ENCODE data around the gene RPF1. TPM values are rescaled to one million over a fixed set of nuclear protein-coding genes. Genes with fewer than 3 reads are reported as not detected.

RPF1 gene
- total RNA-seq (10 to 100 TPM; 41.7 to 46.2 TPM), polyA plus RNA-seq (10 to 100 TPM; 55.9 to 77.1 TPM)

DNA sequence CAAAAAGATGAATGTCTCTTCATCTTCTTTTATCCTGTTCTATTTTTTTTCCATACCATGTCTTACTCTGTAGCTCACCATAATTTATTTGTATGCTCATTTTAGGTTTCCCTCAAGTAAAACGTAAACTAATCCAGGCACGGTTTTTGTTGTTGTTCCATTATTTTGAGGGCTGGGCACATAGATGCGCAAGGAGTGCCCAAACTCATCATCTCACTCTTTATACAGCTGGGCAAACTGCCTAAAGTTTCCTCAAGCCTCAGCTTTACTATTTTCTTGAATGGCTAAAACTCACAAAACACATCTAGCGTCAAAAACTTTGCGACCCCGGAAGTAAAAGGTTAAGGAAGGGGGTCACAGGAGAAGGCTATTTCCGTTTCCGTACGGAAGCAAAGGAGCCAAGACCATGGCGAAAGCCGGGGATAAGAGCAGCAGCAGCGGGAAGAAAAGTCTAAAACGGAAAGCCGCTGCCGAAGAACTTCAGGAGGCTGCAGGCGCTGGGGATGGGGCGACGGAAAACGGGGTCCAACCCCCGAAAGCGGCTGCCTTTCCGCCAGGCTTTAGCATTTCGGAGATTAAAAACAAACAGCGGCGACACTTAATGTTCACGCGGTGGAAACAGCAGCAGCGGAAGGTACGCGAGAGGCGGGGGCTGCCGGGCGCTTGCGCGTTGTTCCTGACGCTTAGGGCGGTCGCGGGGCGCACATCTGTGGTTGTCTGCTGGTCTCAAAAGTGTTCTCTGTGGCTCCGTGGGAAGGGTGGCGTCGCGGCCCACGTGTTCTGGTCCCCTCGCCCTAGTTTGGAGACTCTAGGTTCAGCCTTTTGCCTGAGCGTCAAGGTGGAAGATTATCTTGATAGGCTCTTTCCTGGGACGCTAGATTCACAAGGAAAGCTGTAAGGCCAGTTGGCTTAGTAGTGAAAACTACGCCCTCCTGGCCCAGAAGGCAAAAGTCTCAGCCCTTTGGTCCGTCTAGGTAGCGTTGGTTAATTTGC lies at the start of gene RPF1:
RPF1 (plus strand) TSS at position 391 of the 993 bp plus-strand sequence; CDS start at position 407, 16 bp downstream.
- H3K9me3 Mint-ChIP-seq, result peaks cover 0 to 11% (median 6%) of the 10 kb centered on the region in 8 donors
- ChIA-PET POLR2A (ENCODE audit: partially characterized antibody) (interaction anchor here (0.8 to 4.7 kb wide), 14 partner anchors 11 to 336 kb away, joined by 3 to 68 read pairs (median 3); partner anchors contain the start of genes CTBS, GNG5, PRKACB and SPATA1), CTCF (ENCODE audit: partially characterized antibody) (interaction anchor here (0.8 to 3.4 kb wide), 18 partner anchors 9 to 338 kb away, joined by 3 to 24 read pairs (median 5); partner anchors contain the start of genes CTBS, GNG5, PRKACB and SPATA1)
- intact Hi-C loops (cut with micrococcal nuclease), result loop anchor here (1.0 kb wide), 5 partner anchors 27 to 335 kb away; partner anchors contain the start of genes CTBS, GNG5, PRKACB and SPATA1
- H3K36me3 Mint-ChIP-seq, result peaks cover 26 to 40% of the 10 kb centered on the region in 2 donors
- DNase-seq, result peak; percentile 83 to 86 (median 85)
- Histone ChIP-seq H3K27me3 (ENCODE audit: insufficient read depth, low read length) (no peaks in the 10 kb centered on the region), H3K4me3 (ENCODE audit: low read length in 2 of 2) (peak within 1 kb of the TSS; percentile 93), H3K27ac (ENCODE audit: low read depth, low read length) (peak within 1 kb of the TSS; percentile 65), H3K9me3 (ENCODE audit: control insufficient read depth in 1 of 2, low read length in 2 of 2) (no peaks in the 10 kb centered on the region), H3K36me3 (ENCODE audit: insufficient read depth, low read length) (peaks cover 8% of the 10 kb centered on the region), H3K4me1 (ENCODE audit: insufficient read depth, low read length) (peaks cover 41% of the 10 kb centered on the region)
- peak within 1 kb of the TSS; percentile 96 to 100 (median 99) for H3K4me3 Mint-ChIP-seq
- H3K27me3 Mint-ChIP-seq, result peaks cover 13 to 21% of the 10 kb centered on the region in 2 donors
- H3K27ac Mint-ChIP-seq, result peak within 1 kb of the TSS; percentile 96 to 99 (median 98)
- H3K4me1 Mint-ChIP-seq, result peaks cover 31 to 54% (median 41%) of the 10 kb centered on the region in 4 donors

DNA sequence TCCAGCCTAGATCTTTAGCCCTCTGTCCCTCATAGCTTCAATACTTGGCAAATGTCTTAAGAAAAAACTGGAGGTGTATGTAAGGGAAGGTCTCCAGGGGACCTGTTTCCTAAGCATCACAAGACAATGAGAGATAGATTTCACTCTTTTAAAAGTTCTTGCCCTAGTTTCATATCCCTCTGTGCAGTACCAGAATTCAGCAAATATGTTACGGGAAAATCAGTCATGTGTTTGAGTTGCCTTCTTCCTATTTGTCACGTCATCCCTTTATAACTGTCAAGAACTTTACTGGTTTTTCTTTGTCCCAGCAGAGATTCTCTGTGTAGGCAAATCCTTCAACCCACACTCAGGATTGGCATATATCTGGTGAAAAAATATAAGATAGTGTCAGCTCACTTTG lies 48.5 kb upstream of the RPF1 start:
- ChIA-PET CTCF (ENCODE audit: partially characterized antibody) (interaction anchor here (0.7 to 9.7 kb wide), 3 partner anchors 12 to 286 kb away, joined by 3 to 266 read pairs (median 23); partner anchors contain the start of gene PRKACB), POLR2A (ENCODE audit: partially characterized antibody) (interaction anchor here (0.6 kb wide), 1 partner anchor 294 kb away, joined by 4 read pairs; no protein-coding TSS in a partner anchor)
- intact Hi-C loops (cut with micrococcal nuclease), result loop anchor here (5.0 to 10.0 kb wide), 3 partner anchors 128 to 844 kb away; partner anchors contain the start of genes BCL10 and SAMD13
- Histone ChIP-seq H3K27me3 (ENCODE audit: insufficient read depth, low read length) (no peaks in the 10 kb centered on the region), H3K9me3 (ENCODE audit: control insufficient read depth in 1 of 2, low read length in 2 of 2) (no peaks in the 10 kb centered on the region), H3K36me3 (ENCODE audit: insufficient read depth, low read length) (no peaks in the 10 kb centered on the region), H3K27ac (ENCODE audit: low read depth, low read length) (no peak overlapping the region), H3K4me1 (ENCODE audit: insufficient read depth, low read length) (peaks cover 25% of the 10 kb centered on the region), H3K4me3 (ENCODE audit: low read length in 2 of 2) (no peak overlapping the region)
- Mint-ChIP-seq H3K36me3 (peaks cover 0 to 4% of the 10 kb centered on the region in 2 donors), H3K4me1 (peaks cover 7 to 11% (median 9%) of the 10 kb centered on the region in 4 donors), H3K9me3 (peaks cover 0 to 15% (median 0%) of the 10 kb centered on the region in 8 donors), H3K4me3 (no peak overlapping the region), H3K27ac (no peak overlapping the region), H3K27me3 (no peaks in the 10 kb centered on the region)
- no peak for DNase-seq

GRCh38 chr1:84433258-84434080 lies 45.6 kb upstream of the RPF1 start:
- intact Hi-C loops (cut with micrococcal nuclease), result loop anchor here (1.0 to 10.0 kb wide), 9 partner anchors 131 to 841 kb away; partner anchors contain the start of genes BCL10, CTBS, SAMD13 and SSX2IP
- ChIA-PET POLR2A (ENCODE audit: partially characterized antibody) (interaction anchor here (0.9 to 7.6 kb wide), 7 partner anchors 9 to 296 kb away, joined by 3 to 95 read pairs (median 4); partner anchors contain the start of genes CTBS and PRKACB), CTCF (ENCODE audit: partially characterized antibody) (interaction anchor here (0.7 to 9.7 kb wide), 37 partner anchors 8 to 842 kb away, joined by 3 to 266 read pairs (median 4); partner anchors contain the start of genes CTBS, PRKACB and RPF1)
- H3K4me3 Mint-ChIP-seq, result peak overlapping the region; percentile 65 to 82 (median 76)
- Histone ChIP-seq H3K9me3 (ENCODE audit: control insufficient read depth in 1 of 2, low read length in 2 of 2) (no peaks in the 10 kb centered on the region), H3K27ac (ENCODE audit: low read depth, low read length) (peak overlapping the region; percentile 54), H3K4me3 (ENCODE audit: low read length in 2 of 2) (peak overlapping the region in 1 of 2 donors; percentile 20), H3K27me3 (ENCODE audit: insufficient read depth, low read length) (no peaks in the 10 kb centered on the region), H3K4me1 (ENCODE audit: insufficient read depth, low read length) (peaks cover 36% of the 10 kb centered on the region), H3K36me3 (ENCODE audit: insufficient read depth, low read length) (no peaks in the 10 kb centered on the region)
- H3K36me3 Mint-ChIP-seq, result peaks cover 0 to 4% of the 10 kb centered on the region in 2 donors
- H3K27me3 Mint-ChIP-seq, result no peaks in the 10 kb centered on the region
- peak overlapping the region in 1 of 7 donors; percentile 88 for H3K27ac Mint-ChIP-seq
- peak; percentile 67 to 83 (median 81) for DNase-seq
- peaks cover 8 to 15% (median 12%) of the 10 kb centered on the region in 4 donors for H3K4me1 Mint-ChIP-seq
- peaks cover 0 to 15% (median 0%) of the 10 kb centered on the region in 8 donors for H3K9me3 Mint-ChIP-seq

- Histone ChIP-seq H3K9me3 (ENCODE audit: control insufficient read depth in 1 of 2, low read length in 2 of 2) (no peaks in the 10 kb centered on the region), H3K36me3 (ENCODE audit: insufficient read depth, low read length) (no peaks in the 10 kb centered on the region), H3K27ac (ENCODE audit: low read depth, low read length) (peak overlapping the region; percentile 41), H3K4me3 (ENCODE audit: low read length in 2 of 2) (no peak overlapping the region), H3K27me3 (ENCODE audit: insufficient read depth, low read length) (no peaks in the 10 kb centered on the region), H3K4me1 (ENCODE audit: insufficient read depth, low read length) (peaks cover 36% of the 10 kb centered on the region)
- intact Hi-C loops (cut with micrococcal nuclease), result loop anchor here (2.0 to 10.0 kb wide), 4 partner anchors 132 to 841 kb away; partner anchors contain the start of genes BCL10 and SAMD13
- peak overlapping the region in 1 of 7 donors; percentile 88 for H3K27ac Mint-ChIP-seq
- H3K36me3 Mint-ChIP-seq, result peaks cover 0 to 4% of the 10 kb centered on the region in 2 donors
- no peaks in the 10 kb centered on the region for H3K27me3 Mint-ChIP-seq
- ChIA-PET CTCF (ENCODE audit: partially characterized antibody) (interaction anchor here (0.7 to 9.7 kb wide), 41 partner anchors 8 to 348 kb away, joined by 3 to 266 read pairs (median 4); partner anchors contain the start of genes CTBS, GNG5, PRKACB and RPF1), POLR2A (ENCODE audit: partially characterized antibody) (interaction anchor here (0.9 to 7.6 kb wide), 7 partner anchors 9 to 825 kb away, joined by 3 to 95 read pairs (median 4); partner anchors contain the start of genes C1orf52, CTBS, GNG5 and PRKACB)
- DNase-seq, result no peak
- H3K4me3 Mint-ChIP-seq, result peak overlapping the region in 5 of 8 donors; percentile 69 to 82 (median 74)
- H3K9me3 Mint-ChIP-seq, result peaks cover 0 to 15% (median 0%) of the 10 kb centered on the region in 8 donors
- H3K4me1 Mint-ChIP-seq, result peaks cover 8 to 15% (median 12%) of the 10 kb centered on the region in 4 donors
Observed at GRCh38 chr1:84434081-84434769, 44.8 kb upstream of the RPF1 start.

GRCh38 chr1:84434801-84435549 lies 44.1 kb upstream of the RPF1 start:
- peak overlapping the region in 1 of 2 donors; percentile 3 for H3K4me3 ChIP-seq (ENCODE audit: low read length in 2 of 2)
- no peaks in the 10 kb centered on the region for H3K27me3 ChIP-seq (ENCODE audit: insufficient read depth, low read length)
- no peak overlapping the region for H3K4me3 Mint-ChIP-seq
- H3K27ac ChIP-seq (ENCODE audit: low read depth, low read length), result peak overlapping the region; percentile 41
- no peaks in the 10 kb centered on the region for H3K36me3 Mint-ChIP-seq
- H3K36me3 ChIP-seq (ENCODE audit: insufficient read depth, low read length), result no peaks in the 10 kb centered on the region
- peaks cover 0 to 8% (median 0%) of the 10 kb centered on the region in 8 donors for H3K9me3 Mint-ChIP-seq
- ChIA-PET POLR2A (ENCODE audit: partially characterized antibody) (interaction anchor here (0.9 to 7.6 kb wide), 7 partner anchors 8 to 824 kb away, joined by 3 to 95 read pairs (median 4); partner anchors contain the start of genes C1orf52, CTBS, GNG5 and PRKACB), CTCF (ENCODE audit: partially characterized antibody) (interaction anchor here (0.7 to 9.7 kb wide), 21 partner anchors 8 to 347 kb away, joined by 3 to 266 read pairs (median 4); partner anchors contain the start of genes GNG5, PRKACB, RPF1 and SPATA1)
- no peak overlapping the region for H3K27ac Mint-ChIP-seq
- peaks cover 36% of the 10 kb centered on the region for H3K4me1 ChIP-seq (ENCODE audit: insufficient read depth, low read length)
- intact Hi-C loops (cut with micrococcal nuclease), result loop anchor here (2.0 to 10.0 kb wide), 4 partner anchors 133 to 840 kb away; partner anchors contain the start of genes BCL10 and SAMD13
- peak in 4 of 5 donors; percentile 39 to 47 (median 40) for DNase-seq
- H3K27me3 Mint-ChIP-seq, result no peaks in the 10 kb centered on the region
- peaks cover 8 to 15% (median 12%) of the 10 kb centered on the region in 4 donors for H3K4me1 Mint-ChIP-seq
- H3K9me3 ChIP-seq (ENCODE audit: control insufficient read depth in 1 of 2, low read length in 2 of 2), result no peaks in the 10 kb centered on the region
